ENCODE measurements around the gene U2AF1L4.

U2AF1L4 gene

DNA sequence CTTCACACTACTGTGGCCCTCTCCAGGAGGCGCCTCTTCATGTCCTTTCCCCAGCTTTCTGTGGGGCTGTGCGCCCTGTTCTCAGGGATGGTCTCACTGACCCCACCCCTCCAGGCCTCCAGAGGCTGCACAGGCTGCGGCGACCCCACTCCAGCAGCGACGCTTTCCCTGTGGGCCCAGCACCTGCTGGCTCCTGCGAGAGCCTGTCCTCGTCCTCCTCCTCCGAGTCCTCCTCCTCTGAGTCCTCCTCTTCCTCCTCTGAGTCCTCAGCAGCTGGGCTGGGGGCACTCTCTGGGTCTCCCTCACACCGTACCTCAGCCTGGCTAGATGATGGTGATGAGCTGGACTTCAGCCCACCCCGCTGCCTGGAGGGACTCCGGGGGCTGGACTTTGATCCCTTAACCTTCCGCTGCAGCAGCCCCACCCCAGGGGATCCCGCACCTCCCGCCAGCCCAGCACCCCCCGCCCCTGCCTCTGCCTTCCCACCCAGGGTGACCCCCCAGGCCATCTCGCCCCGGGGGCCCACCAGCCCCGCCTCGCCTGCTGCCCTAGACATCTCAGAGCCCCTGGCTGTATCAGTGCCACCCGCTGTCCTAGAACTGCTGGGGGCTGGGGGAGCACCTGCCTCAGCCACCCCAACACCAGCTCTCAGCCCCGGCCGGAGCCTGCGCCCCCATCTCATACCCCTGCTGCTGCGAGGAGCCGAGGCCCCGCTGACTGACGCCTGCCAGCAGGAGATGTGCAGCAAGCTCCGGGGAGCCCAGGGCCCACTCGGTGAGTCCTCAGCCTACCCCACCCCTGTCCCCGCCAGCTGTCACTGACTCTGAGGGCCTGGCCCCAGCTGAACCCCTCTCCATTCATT is 41.3 kb upstream of the U2AF1L4 start:
- peaks cover 6% of the 10 kb centered on the region for H3K36me3 ChIP-seq (ENCODE audit: control insufficient read depth, insufficient read depth, low read length)

DNA sequence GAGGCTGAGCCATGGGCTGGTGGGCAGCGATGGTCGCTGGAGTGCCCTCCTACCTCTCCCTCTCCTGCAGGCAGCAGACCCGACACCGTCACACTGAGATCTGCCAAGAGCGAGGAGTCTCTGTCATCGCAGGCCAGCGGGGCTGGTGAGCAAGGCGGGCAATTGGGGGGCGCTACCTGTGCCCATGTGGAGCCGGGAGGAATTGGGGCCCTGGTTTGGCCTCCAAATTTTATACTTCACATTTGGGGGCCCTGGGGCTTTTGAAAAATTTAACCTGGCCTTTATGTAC is 40.1 kb upstream of the U2AF1L4 start:
- Histone ChIP-seq H3K27me3 (ENCODE audit: control insufficient read depth, insufficient read depth, low read length) (no peaks in the 10 kb centered on the region), H3K9ac (ENCODE audit: low read length) (no peak overlapping the region), H3K36me3 (ENCODE audit: control insufficient read depth, insufficient read depth, low read length) (peaks cover 11% of the 10 kb centered on the region)

More for the DNA sequence above, 41.3 kb upstream of the U2AF1L4 start:
- H3K4me1 ChIP-seq (ENCODE audit: control insufficient read depth, insufficient read depth, low read length), result no peaks in the 10 kb centered on the region
- H3K9ac ChIP-seq (ENCODE audit: low read length), result no peak overlapping the region
- H3K4me3 ChIP-seq (ENCODE audit: low read length), result no peak overlapping the region
- no peak overlapping the region for H3K27ac ChIP-seq (ENCODE audit: low read depth, low read length)
- H3K27me3 ChIP-seq (ENCODE audit: control insufficient read depth, insufficient read depth, low read length), result no peaks in the 10 kb centered on the region

DNA sequence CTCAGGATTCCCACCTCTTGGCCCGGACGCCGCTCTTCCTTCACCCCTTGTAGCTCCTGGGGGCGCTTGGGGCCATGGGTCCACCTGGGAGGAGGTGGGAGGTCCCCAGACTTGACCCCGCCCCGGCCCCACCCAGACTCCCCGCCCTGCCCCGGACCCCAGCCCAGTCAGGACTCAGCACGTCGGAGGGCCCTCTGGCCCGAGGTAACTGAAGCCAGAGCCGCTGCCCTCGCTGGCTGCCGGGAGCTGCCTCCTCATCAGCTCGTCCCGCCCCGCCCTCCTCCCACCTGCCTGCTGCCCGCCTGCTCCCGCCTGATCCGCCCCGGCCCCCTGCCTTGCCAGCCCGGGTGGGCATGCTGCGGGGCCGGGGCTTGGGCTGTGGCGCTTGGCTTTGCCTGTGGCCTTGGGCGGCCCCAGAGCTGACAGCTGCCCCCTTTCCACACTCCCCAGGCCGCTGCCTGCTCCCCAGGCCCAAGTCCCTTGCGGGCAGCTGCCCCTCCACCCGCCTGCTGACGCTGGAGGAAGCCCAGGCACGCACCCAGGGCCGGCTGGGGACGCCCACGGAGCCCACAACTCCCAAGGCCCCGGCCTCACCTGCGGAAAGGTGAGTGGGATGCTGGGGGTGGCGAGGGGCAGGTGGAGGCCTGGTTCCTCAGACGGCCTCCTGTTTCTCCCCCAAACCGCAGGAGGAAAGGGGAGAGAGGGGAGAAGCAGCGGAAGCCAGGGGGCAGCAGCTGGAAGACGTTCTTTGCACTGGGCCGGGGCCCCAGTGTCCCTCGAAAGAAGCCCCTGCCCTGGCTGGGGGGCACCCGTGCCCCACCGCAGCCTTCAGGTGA is 39.5 kb upstream of the U2AF1L4 start:
- Histone ChIP-seq H3K4me1 (ENCODE audit: control insufficient read depth, insufficient read depth, low read length) (no peaks in the 10 kb centered on the region), H3K4me3 (ENCODE audit: low read length) (no peak overlapping the region), H3K9ac (ENCODE audit: low read length) (no peak overlapping the region), H3K27me3 (ENCODE audit: control insufficient read depth, insufficient read depth, low read length) (no peaks in the 10 kb centered on the region), H3K27ac (ENCODE audit: low read depth, low read length) (no peak overlapping the region), H3K36me3 (ENCODE audit: control insufficient read depth, insufficient read depth, low read length) (peaks cover 11% of the 10 kb centered on the region)

More for the DNA sequence above, 40.1 kb upstream of the U2AF1L4 start:
- H3K27ac ChIP-seq (ENCODE audit: low read depth, low read length), result no peak overlapping the region
- no peaks in the 10 kb centered on the region for H3K4me1 ChIP-seq (ENCODE audit: control insufficient read depth, insufficient read depth, low read length)
- no peak overlapping the region for H3K4me3 ChIP-seq (ENCODE audit: low read length)

DNA sequence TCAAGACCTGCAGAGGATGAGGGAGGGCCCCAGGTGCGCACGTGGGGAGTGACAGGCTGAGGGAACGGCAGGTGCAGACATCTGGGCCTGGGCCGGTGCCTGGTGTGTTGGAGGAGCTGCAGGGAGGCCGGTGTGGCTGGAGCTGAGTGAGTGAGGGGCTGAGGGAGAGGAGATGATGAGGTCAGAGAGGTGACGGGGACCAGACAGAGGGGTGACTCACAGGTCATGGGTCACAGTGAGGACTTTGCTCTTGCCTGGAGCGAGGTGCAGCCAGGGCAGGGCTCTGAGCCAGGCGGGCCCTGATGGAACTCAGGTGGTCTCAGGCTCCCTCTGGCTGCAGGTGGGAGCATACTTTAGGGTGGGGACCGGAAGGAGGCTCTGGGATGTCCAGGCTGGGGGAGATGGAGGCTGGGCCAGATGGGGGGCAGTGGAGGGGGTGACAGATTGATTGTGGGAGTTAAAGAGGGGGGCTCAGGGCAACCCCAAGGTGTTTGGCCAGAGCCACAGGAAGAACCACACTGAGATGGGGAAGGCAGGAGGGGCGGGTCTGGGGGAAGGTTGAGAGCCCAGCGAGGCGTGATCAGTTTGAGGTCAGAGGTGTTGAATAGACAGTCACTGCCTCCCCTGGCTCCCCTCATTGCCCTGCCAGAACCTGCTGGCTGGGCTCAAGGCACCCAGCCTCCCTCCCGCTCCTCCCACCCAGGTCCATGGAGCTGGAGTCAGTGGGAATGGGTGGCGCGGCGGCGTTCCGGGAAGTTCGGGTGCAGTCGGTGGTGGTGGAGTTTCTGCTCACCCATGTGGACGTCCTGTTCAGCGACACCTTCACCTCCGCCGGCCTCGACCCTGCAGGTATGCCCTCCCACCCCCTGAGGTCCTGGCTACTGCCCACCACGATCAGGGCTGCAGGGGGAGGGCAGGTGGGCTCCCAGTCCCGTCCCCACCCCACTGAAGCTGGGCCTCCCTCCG is 38.5 kb upstream of the U2AF1L4 start:
- Histone ChIP-seq H3K36me3 (ENCODE audit: control insufficient read depth, insufficient read depth, low read length) (peaks cover 13% of the 10 kb centered on the region), H3K4me3 (ENCODE audit: low read length) (no peak overlapping the region), H3K27me3 (ENCODE audit: control insufficient read depth, insufficient read depth, low read length) (no peaks in the 10 kb centered on the region), H3K27ac (ENCODE audit: low read depth, low read length) (no peak overlapping the region), H3K9ac (ENCODE audit: low read length) (no peak overlapping the region), H3K4me1 (ENCODE audit: control insufficient read depth, insufficient read depth, low read length) (no peaks in the 10 kb centered on the region)

DNA sequence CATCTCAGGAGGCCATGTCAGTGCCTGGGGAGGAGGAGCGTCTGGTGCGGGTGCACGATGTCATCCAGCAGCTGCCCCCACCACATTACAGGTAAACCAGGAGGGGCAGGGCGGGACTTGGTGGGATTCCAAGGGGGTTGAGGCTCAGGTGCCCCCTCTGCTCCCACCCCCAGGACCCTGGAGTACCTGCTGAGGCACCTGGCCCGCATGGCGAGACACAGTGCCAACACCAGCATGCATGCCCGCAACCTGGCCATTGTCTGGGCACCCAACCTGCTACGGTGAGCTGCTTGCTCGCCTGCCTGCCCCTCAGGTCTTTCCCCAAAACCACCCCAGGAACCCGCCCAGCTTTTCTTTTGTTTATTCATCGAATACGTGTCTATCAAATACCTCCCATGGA is 37.4 kb upstream of the U2AF1L4 start:
- no peaks in the 10 kb centered on the region for H3K4me1 ChIP-seq (ENCODE audit: control insufficient read depth, insufficient read depth, low read length)
- no peak overlapping the region for H3K9ac ChIP-seq (ENCODE audit: low read length)
- peaks cover 14% of the 10 kb centered on the region for H3K36me3 ChIP-seq (ENCODE audit: control insufficient read depth, insufficient read depth, low read length)
- H3K4me3 ChIP-seq (ENCODE audit: low read length), result no peak overlapping the region
- H3K27ac ChIP-seq (ENCODE audit: low read depth, low read length), result no peak overlapping the region
- H3K27me3 ChIP-seq (ENCODE audit: control insufficient read depth, insufficient read depth, low read length), result no peaks in the 10 kb centered on the region

DNA sequence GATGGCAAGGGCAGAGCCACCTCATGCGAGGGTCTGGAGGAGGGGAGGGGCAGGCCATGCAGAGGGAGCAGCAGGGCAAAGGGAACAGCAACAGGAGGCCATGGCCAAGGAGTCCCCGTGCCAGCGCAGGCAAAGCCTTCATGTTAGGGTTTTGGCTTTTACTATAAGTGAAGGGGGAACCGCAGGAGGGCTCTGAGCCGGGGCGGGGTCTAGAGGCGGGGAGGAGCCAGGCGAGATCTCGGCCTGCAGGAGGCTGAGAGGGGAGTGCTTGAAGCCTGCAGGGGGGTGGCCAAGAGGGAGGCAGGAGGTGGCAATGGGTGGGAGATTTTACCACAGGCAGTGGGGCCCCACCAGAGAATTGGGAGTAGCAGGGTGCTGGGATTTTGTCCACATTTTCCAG is 36.4 kb upstream of the U2AF1L4 start:
- Histone ChIP-seq H3K36me3 (ENCODE audit: control insufficient read depth, insufficient read depth, low read length) (peaks cover 14% of the 10 kb centered on the region), H3K4me3 (ENCODE audit: low read length) (no peak overlapping the region), H3K9ac (ENCODE audit: low read length) (no peak overlapping the region), H3K4me1 (ENCODE audit: control insufficient read depth, insufficient read depth, low read length) (no peaks in the 10 kb centered on the region), H3K27ac (ENCODE audit: low read depth, low read length) (no peak overlapping the region), H3K27me3 (ENCODE audit: control insufficient read depth, insufficient read depth, low read length) (no peaks in the 10 kb centered on the region)

DNA sequence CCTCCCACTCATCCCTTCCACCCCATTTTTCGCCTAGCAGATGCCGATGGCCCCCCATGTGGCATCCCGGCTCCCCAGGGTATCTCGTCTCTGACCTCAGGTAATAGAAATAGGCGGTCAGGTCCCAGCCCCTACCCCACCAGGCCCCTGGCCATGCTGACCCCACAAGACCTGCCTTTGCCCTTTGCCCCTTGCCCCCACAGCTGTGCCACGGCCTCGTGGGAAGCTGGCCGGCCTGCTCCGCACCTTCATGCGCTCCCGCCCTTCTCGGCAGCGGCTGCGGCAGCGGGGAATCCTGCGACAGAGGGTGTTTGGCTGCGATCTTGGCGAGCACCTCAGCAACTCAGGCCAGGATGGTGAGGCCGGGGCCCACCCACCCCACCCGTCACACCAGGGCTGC is 35.5 kb upstream of the U2AF1L4 start:
- Histone ChIP-seq H3K36me3 (ENCODE audit: control insufficient read depth, insufficient read depth, low read length) (peaks cover 14% of the 10 kb centered on the region), H3K27me3 (ENCODE audit: control insufficient read depth, insufficient read depth, low read length) (no peaks in the 10 kb centered on the region), H3K9ac (ENCODE audit: low read length) (no peak overlapping the region), H3K4me1 (ENCODE audit: control insufficient read depth, insufficient read depth, low read length) (no peaks in the 10 kb centered on the region), H3K27ac (ENCODE audit: low read depth, low read length) (no peak overlapping the region), H3K4me3 (ENCODE audit: low read length) (no peak overlapping the region)

DNA sequence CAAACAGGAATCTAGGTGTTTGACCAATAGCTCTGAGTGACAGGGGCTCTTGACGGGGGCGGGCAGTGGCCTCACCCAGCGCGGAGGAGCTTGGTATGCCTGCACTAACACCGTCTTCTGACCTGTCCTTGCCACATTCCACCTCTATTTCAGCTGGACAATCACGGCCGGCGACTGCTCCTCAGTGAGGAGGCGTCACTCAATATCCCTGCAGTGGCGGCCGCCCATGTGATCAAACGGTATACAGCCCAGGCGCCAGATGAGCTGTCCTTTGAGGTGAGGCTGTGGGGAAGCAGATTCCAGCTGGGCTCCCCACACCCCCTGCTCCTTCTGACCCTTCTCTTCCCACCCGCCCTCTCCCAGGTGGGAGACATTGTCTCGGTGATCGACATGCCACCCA is 34.8 kb upstream of the U2AF1L4 start:
- H3K36me3 ChIP-seq (ENCODE audit: control insufficient read depth, insufficient read depth, low read length), result peaks cover 14% of the 10 kb centered on the region

DNA sequence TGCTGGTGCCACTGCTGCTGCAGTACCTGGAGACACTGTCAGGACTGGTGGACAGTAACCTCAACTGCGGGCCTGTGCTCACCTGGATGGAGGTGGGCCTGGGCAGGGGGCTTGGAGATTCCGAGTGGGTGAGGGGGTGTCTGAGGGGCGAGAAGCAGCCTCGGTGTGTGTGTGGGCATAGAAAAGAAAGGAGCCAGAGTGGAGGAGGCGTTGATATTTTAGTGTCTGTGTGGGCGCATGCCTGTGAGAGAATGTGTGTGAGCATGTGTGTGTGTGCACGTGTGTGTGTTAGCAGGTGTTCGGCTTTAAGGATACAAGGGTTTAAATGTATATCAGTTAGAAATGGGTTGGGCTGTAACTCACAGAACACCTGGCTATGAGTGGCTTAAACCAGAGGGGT is 33.8 kb upstream of the U2AF1L4 start:
- Histone ChIP-seq H3K9ac (ENCODE audit: low read length) (no peak overlapping the region), H3K27me3 (ENCODE audit: control insufficient read depth, insufficient read depth, low read length) (no peaks in the 10 kb centered on the region), H3K27ac (ENCODE audit: low read depth, low read length) (no peak overlapping the region), H3K4me1 (ENCODE audit: control insufficient read depth, insufficient read depth, low read length) (peaks cover 2% of the 10 kb centered on the region), H3K36me3 (ENCODE audit: control insufficient read depth, insufficient read depth, low read length) (peaks cover 14% of the 10 kb centered on the region), H3K4me3 (ENCODE audit: low read length) (no peak overlapping the region)

More for the DNA sequence above, 34.8 kb upstream of the U2AF1L4 start:
- Histone ChIP-seq H3K27me3 (ENCODE audit: control insufficient read depth, insufficient read depth, low read length) (no peaks in the 10 kb centered on the region), H3K4me1 (ENCODE audit: control insufficient read depth, insufficient read depth, low read length) (no peaks in the 10 kb centered on the region), H3K9ac (ENCODE audit: low read length) (no peak overlapping the region), H3K4me3 (ENCODE audit: low read length) (no peak overlapping the region), H3K27ac (ENCODE audit: low read depth, low read length) (no peak overlapping the region)

DNA sequence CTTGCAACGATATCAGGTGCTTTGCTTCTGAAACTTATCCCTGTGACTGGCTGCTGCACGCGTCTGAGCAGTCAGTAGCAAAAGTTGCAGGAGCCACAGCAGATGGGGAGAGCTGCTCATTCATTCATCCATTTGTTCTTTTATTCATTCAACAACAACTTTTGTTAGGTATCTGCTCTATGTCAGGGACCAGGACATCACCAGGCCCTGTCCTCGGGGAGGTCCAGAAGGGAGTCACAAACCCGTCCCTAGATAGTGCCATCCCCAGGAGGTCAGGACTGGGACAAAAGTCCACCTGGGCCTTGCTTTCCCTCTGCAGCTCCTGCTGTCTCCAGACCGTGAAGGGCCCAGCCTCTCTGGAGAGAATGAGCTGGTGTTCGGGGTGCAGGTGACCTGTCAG is 32.7 kb upstream of the U2AF1L4 start:
- H3K4me1 ChIP-seq (ENCODE audit: control insufficient read depth, insufficient read depth, low read length), result peaks cover 2% of the 10 kb centered on the region
- H3K27me3 ChIP-seq (ENCODE audit: control insufficient read depth, insufficient read depth, low read length), result no peaks in the 10 kb centered on the region
- no peak overlapping the region for H3K27ac ChIP-seq (ENCODE audit: low read depth, low read length)
- H3K36me3 ChIP-seq (ENCODE audit: control insufficient read depth, insufficient read depth, low read length), result peaks cover 12% of the 10 kb centered on the region
- H3K4me3 ChIP-seq (ENCODE audit: low read length), result no peak overlapping the region
- H3K9ac ChIP-seq (ENCODE audit: low read length), result no peak overlapping the region

DNA sequence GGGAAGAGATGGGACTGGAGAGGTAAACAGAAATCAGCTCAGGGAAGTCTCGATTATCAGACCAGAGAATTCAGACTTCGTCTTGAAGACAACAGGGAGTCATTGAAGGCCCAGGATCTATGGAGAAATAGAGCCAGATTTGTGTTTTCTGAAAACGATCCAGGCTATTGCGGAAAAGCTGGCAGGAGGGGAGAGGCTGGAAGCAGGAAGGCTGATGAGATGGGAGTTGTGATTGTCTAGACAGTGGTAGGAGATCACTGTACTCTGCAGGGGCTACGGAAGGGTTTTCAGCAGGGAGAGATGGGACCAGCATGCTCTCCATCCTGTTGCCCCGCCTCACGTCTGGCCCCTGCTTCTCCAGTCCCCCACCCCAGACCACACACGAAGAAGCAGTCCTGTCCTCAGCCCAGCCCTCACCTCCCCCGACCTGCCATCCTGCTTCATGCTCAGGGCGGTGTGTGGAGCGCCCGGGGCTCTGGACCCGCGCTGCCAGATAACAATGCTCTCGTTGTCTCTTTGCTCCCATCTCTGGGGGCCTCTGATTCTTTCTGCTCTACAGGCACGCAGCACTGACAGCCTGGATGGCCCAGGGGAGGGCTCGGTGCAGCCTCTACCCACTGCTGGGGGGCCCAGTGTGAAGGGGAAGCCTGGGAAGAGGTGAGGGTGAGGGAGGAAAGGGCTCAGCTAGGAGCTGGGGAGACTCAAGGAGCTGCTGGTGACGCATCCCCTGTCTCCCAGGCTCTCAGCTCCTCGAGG is 32.0 kb upstream of the U2AF1L4 start:
- H3K36me3 ChIP-seq (ENCODE audit: control insufficient read depth, insufficient read depth, low read length), result peaks cover 11% of the 10 kb centered on the region
- H3K4me1 ChIP-seq (ENCODE audit: control insufficient read depth, insufficient read depth, low read length), result peaks cover 2% of the 10 kb centered on the region
- no peak overlapping the region for H3K9ac ChIP-seq (ENCODE audit: low read length)
- no peak overlapping the region for H3K4me3 ChIP-seq (ENCODE audit: low read length)
- H3K27ac ChIP-seq (ENCODE audit: low read depth, low read length), result no peak overlapping the region
- H3K27me3 ChIP-seq (ENCODE audit: control insufficient read depth, insufficient read depth, low read length), result no peaks in the 10 kb centered on the region

Measured in rectal smooth muscle tissue (tissue), 1 donor.